ENCODE measurements around the gene MITF. TPM values are rescaled to one million over a fixed set of nuclear protein-coding genes. Genes with fewer than 3 reads are reported as not detected.
A peak's percentile ranks its signal among the peaks of the same experiment; 100 is the strongest.
"Not testable (repeated sequence)": the region's sequence is repeated elsewhere in the genome, so short reads cannot be mapped to it uniquely, and the experiment has no call there.

MITF gene
- total RNA-seq, 1 donor from 2014 or later, result 71.0 TPM

DNA sequence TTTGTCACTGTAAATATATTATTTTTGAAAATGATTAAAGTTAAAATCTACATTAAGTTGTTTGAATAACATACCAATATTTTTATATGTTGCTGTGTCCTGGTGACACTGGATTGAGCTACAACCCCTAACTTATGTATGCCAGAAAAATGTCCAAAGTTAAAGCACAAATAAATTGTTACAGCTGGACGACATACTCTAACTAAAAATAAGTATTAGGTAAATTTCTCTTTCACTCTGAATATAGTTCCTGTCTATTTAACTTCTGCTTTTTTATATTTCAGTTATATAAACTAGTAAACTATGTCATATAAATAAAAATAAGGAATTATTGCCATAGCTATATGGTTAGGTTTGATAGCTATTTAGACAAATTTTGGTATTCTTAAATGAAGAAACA lies 141.8 kb downstream of the MITF start:
- intact Hi-C loops (cut with DNase I), result no loop called here
- ATAC-seq (no peak), DNase-seq (ENCODE audit: missing footprints) (no peak)

DNA sequence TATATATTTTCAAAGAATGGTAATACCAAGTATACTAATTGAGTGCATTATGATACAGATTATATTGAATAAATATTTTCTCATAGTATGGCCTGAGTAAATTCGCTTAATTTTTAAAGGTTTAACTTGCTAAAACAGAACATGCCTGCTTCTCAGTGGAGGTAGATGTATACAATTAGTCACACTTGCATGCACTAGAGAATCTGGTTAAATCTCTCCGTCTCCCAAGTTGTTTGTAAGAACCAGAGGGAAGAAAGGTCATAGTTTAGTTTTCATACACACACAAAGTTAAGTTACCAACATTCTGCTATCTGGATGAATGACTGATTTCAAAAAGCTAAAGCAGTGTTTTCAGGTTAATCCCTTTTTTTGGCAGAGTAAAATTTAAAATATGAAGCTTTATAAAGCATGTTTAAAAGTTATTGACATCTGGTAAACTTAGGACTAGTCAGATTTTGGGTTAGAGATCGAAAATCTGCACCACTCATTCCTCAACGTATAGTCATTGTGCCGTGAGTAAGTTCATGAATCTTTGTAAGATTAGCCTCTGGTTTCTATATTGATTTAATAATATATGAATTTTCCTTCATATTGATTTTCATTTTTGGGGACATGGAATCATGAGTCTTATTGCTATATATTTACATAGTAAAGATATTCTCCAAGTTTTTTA lies 142.6 kb downstream of the MITF start:
- intact Hi-C loops (cut with DNase I), result no loop called here
- no peak for DNase-seq (ENCODE audit: missing footprints)
- no peak for ATAC-seq

DNA sequence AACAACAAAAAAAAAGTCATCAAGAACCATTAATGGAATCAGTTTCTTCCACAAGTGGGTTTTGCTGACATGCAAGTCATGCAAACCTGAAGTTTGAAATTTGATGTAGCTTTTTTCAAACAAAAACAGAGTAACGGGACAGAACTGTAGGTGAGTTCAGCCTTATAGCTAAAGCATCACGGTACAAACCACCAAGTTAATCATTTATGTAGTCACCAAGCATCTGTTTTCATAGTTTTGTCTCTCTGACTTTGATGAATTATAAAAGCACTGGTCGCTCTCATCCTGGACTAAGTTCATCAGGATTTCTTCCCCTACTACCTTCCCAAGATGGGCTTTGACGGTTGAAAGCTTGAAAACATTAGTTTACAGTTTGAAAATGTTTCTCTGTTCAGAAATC lies 143.3 kb downstream of the MITF start:
- no peak for ATAC-seq
- intact Hi-C loops (cut with DNase I), result no loop called here
- DNase-seq (ENCODE audit: missing footprints), result no peak

DNA sequence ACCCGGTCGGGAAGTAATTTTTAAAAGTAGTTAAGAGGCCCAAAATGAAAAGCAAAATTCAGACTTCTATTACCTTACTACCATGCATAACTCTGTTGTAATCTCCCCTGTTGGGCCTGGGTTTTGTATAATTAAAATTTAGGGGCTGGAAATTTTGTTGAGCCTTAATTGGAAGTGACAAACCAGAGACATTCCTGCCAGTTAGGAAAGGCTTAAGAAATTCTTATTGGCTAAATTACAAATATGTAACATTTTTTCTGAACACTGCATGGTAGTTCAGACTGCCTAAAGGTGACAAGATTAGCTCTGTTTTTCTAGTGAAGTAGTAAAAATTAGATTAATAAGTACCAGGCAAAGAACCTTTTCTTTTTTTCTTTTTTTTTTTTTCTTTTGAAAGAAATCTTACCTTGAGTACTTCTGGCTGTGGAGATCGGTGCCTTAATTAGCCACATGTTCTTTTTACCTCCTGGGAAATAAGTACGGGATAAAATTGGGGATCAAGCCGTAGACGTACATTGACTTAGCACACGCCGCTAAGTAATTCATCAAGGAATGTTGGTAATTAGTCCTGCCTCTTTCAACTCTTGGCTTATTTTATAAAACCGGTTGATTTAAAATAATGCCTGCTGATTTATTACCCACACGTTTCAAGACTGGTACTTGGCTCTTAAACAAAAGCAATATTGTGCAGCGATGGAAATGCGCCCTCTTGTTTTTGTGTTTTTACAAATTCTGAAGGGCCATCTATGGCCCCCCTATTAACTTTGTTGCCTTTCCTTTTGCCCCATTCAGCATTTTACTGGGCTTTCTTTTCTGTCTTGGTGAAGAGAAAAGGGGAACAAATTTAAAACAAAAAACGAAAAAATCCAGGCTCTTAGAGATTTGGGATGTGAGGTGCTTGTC lies 149.0 kb downstream of the MITF start:
- ATAC-seq, result no peak
- intact Hi-C loops (cut with DNase I), result no loop called here
- DNase-seq (ENCODE audit: missing footprints), result no peak

DNA sequence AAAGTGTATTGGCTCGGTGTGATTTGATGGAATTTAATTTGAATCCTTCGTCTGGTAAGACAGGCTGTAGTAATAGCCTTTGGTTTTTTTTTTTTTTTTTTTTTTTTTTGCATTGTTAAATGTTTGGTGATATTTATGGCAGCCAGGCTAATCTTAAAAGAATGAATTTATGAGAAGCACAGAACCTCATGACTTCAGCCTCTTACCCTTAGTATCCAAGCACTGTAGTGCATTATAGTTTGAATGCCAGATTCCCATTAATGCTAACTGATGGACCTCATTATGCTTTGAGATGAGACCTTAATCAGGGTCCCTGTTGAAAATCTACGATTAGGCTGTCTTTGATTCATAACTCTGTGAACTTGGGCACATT lies 149.7 kb downstream of the MITF start:
- intact Hi-C loops (cut with DNase I), result no loop called here
- ATAC-seq, result no peak
- no peak for DNase-seq (ENCODE audit: missing footprints)

DNA sequence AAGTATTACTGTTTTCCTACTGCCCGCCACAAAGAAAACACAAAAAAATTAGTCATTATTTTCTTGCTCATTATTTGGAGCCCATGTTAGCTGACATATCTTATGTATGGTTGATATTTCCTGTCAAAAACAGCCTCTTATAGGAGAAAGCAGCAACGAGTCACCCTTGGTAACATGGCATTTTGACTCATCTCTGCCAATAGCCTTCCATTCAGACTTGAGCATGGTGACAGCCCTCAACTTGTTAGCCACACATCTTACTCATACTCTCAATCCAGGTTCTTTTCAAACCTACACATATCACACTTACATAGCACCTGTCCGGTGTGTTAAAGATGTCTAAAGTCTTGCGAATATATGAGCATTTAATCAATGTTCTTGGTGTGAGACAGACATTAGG lies 150.8 kb downstream of the MITF start:
- DNase-seq (ENCODE audit: missing footprints) (no peak), ATAC-seq (no peak)
- intact Hi-C loops (cut with DNase I), result no loop called here

DNA sequence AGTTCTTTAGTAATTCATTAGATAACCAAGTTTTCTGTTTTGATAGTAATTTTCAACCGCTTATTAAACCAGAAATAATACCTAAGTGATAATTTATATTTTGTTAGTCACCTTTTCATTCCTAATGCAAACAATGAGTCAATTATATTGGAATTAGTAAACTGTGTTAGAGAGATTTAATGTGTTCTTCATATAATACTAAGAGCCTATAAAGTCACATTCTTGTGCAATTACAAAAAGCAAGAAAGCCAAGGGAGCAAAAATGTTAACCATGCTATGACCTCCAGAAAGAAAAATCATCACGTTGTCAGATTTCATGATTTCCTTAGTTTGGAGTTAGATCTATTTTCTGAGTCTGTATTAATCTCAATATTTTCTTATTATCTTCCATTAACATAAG lies 151.4 kb downstream of the MITF start:
- intact Hi-C loops (cut with DNase I), result no loop called here
- ATAC-seq (no peak), DNase-seq (ENCODE audit: missing footprints) (no peak)

DNA sequence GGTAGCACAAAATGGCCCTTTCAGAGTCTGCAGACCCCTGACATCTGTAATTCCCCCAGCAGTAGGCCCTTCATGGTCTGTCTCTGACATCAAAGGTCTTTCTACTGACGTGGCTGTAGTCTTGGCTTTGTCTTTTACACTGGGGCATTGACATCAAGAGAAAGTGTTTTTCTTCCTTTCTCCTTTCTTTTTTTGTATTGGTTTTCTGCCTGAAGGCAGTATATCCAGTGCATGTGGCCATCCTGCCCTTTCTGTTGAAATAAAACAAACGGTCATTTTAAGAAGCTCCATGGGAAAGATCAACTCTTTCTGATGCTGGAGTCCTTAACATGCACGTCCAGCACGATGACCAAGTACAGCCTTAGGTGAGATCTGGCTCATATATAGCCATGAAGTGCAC lies 153.4 kb downstream of the MITF start:
- DNase-seq (ENCODE audit: missing footprints) (no peak), ATAC-seq (no peak)
- intact Hi-C loops (cut with DNase I), result no loop called here

DNA sequence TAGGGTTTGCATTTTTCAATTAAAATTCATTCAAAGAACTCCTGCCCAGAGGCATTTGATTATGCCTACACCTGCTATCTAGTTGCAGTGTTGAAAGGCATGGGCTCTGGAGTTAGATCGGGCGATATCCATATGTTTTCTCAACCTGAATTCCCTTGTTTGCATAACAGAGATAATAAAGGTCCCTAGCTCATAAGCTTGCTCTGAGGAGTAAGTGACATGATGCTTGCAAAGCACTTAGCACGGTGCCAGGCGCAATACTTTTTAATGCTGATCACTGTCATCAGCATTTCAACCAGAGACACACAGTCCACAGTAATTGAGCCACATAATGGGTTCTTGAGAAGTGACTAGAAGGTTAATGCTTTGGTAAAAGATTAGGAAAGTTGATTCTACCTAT lies 154.0 kb downstream of the MITF start:
- no peak for DNase-seq (ENCODE audit: missing footprints)
- no peak for ATAC-seq
- intact Hi-C loops (cut with DNase I), result no loop called here

DNA sequence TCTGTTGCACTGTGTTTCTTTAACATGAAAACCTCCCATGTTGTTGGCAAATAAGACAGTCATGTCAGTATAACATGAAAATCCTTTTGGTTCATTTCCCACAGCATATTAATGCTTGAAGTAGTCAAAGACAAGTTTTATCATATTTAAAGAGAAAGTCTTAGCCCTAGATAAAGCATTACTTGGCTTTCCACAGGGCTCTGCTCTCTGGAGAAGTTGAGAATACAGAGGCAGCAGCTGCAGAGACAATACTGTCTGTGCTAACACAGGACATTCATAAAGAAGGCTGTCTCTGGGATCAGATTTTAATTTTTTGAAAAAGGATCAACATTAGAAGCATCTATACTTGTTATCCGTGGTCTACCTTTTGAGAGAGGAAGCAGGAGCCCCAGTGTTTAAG lies 156.8 kb downstream of the MITF start:
- DNase-seq (ENCODE audit: missing footprints) (no peak), ATAC-seq (no peak)
- intact Hi-C loops (cut with DNase I), result no loop called here

DNA sequence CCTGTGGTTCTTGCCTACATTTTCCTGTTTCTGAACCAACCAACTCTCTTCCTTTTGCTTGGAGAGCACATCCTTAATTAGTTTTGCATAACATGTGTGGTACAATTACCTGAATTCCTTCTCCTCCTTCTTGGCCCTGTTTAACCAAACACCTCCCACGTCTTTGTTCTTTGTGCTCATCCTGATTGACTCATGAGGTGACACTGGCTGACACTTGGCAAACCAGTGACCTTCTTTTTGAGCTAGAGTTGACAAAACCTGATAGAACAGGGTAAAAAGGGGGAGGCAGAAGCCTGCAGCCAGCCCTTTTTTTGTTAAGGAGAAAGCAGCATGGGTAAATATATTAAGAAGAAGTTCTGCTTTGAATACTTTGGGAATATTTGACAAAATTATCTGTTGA lies 161.1 kb downstream of the MITF start:
- DNase-seq (ENCODE audit: missing footprints) (no peak), ATAC-seq (no peak)
- intact Hi-C loops (cut with DNase I), result no loop called here

DNA sequence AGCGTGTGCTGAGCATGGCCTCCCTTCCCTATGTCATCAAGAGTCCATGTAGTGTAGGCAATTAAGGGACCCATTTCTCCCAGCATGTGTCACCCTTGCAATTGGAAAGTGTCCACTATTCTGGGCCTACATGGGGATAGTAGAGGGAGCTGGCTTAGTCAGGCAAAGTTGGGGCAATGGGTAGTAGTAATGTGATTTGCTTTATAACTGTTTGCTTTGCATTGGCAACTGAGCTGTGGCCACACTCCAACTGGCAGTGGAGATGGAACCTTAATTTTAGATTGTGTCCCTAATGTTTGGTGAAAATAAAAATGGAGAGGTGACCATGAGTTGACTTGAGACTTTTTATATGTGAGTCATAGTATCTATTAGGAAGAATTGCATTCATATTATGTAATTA lies 162.5 kb downstream of the MITF start:
- no peak for ATAC-seq
- peak; percentile 16 for DNase-seq (ENCODE audit: missing footprints)
- intact Hi-C loops (cut with DNase I), result no loop called here

DNA sequence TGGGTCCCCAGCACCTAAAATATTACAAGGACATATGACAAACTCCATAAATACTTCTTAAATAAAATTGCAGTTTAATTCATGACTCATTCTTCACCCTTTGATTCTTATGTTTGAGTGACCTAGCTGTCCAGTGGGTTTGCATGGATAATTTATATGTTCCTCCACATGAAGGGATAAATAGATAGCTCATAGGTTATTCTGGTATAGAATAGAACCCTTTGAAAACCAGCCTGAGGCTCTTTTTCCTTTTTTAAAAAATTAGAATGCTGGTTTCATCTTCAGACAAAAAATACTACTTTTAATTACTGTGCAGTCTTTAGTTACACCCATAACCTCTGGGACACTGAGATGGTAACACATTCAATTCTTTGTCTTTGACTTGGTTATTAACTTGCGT lies 163.1 kb downstream of the MITF start:
- DNase-seq (ENCODE audit: missing footprints) (no peak), ATAC-seq (no peak)

DNA sequence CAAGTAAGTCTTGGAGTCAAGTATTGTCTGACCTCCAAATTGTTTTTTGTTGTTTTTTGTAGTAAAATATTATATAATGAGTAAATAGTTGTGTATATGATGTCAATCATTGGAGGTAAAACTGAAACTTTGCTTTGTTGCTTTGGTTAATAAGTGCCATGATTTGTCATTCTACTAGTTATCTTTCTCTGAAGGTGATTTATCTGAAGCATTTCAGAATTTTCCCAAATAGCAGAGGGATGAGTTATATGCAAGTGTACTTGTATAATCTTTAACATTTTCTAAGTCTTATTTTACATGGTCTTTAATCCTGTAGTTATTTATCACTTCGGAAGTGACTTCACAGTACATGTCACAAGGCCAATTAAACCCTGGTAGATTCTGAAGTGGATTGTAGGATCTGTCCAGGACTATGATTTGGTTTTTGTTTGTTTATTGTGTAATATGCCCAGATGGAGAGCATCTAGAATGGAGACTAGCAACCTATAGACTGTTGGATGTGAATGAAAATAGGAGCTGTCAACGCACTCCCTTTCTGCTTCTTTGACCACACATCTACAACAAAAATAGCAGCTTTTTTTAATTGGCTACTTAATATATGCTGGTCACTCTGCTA lies 167.2 kb downstream of the MITF start:
- intact Hi-C loops (cut with DNase I), result no loop called here
- DNase-seq (ENCODE audit: missing footprints) (no peak), ATAC-seq (no peak)

More for the DNA sequence above, 163.1 kb downstream of the MITF start:
- intact Hi-C loops (cut with DNase I), result no loop called here

DNA sequence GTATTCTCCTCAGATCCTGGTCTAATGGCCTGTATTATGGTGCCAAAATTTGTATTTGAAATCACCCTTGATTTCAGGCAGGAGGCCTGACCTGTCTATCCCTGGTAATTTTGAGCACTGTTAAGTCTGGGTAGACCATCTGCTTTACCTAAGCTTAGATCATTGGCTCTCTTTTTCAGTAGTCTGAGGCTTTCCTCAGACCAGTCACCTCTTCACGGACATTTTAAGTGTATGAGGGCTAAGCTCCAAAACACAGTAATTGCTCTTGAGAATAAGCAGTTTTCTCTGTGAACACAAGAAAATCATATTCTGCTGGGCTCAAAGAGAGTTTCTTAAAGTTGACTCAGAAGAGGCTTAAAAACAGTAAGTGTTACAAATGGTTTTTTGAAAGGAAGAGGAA lies 168.3 kb downstream of the MITF start:
- no peak for DNase-seq (ENCODE audit: missing footprints)
- peak; percentile 52 for ATAC-seq

DNA sequence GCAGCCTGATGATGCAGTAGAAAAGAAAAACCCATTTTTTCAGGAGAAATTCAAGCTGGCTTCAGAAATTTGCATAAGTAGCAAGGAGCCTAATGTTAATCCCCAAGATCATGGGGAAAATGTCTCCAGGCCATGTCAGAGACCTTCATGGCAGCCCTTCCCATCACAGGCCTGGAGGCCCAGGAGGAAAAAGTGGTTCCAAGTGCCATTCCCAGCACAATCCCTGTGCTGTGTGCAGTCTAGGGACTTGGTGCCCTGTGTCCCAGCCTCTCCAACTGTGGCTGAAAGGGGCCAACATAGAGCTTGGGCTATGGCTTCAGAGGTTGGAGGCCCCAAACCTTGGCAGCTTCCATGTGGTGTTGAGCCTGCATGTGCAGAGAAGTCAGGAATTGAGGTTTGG lies 170.6 kb downstream of the MITF start:
- DNase-seq (ENCODE audit: missing footprints); intact Hi-C loops (cut with DNase I); ATAC-seq: not testable (repeated sequence)

More for the DNA sequence above, 168.3 kb downstream of the MITF start:
- intact Hi-C loops (cut with DNase I), result no loop called here

DNA sequence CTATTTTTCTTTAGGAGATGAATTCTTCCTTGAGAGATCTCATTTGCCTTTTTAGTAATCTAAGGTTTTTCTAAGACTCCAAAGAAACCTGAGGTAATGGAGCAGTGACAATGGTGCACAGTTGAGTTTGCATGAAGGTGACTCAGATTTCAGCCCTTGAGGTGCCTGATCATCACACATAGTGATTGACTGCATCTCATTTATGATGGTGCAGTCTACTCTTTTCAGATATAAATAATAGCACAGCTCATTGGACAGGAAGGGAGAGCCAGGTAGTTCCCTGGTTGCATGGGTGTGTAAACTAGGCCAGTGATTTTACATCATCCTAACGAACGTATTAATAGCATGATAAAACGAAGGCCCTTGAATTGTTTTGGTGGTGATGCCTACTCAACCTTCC lies 174.2 kb downstream of the MITF start:
- ATAC-seq (no peak), DNase-seq (ENCODE audit: missing footprints) (no peak)
- intact Hi-C loops (cut with DNase I), result no loop called here

DNA sequence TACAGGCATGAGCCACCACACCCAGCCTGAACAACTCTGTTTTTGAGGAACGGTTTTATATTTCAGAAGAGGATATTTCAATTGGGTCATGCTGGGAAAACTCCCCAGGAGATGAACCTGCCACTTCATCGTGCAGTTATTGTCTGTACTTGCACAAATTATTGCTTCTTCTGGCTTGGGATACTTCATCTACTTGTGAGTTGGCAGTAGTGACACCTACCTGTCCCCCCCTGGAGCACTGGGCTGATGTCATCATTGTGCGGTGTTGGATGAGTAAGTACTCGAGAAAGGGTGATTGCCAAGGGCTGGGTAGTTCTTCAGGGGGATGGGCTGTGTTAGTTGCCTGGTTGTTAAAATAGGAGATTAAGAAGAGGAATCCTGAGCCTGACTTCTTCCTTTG lies 175.1 kb downstream of the MITF start:
- DNase-seq (ENCODE audit: missing footprints), result no peak

DNA sequence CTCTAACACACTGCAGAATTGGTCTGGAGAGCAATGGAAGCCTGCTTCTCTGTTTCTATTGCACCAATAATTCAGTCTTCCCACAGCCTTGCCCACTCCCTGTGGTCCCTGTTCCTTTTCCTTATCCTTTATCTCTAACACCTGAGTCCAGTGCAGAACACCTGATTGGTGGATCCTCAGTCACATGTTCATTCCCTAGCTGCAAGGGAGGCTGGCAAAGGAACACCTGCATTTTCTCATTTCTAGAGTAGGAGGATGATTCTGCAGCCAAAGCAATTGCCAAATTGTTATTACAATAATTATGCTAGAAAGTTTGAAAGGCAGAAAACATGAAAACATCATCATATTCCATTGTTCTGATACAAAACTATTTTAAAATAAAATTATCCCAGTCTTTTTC lies 176.5 kb downstream of the MITF start:
- ATAC-seq, result no peak
- intact Hi-C loops (cut with DNase I), result no loop called here
- no peak for DNase-seq (ENCODE audit: missing footprints)

More for the DNA sequence above, 175.1 kb downstream of the MITF start:
- intact Hi-C loops (cut with DNase I), result no loop called here
- peak; percentile 63 for ATAC-seq

DNA sequence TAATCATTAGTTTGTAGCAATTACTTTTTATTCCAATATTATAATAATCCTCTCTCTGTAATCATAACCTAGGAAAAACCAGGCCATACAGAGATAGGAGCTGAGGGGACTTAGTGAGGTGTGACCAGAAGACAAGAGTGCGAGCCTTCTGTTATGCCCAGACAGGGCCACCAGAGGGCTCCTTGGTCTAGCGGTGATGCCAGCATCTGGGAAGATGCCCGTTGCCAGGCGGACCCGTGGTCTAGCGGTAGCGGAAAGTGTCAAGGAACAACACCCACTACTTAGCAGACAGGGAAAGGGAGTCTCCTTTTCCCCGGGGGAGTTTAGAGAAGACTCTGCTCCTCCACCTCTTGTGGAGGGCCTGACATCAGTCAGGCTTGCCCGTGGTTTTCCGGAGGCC lies 180.7 kb downstream of the MITF start:
- ATAC-seq; intact Hi-C loops (cut with DNase I); DNase-seq (ENCODE audit: missing footprints): not testable (repeated sequence)

Measured in Right ventricle myocardium inferior (tissue), 1 donor.